ENCODE measurements around the gene KRT8. TPM values are rescaled to one million over a fixed set of nuclear protein-coding genes. Genes with fewer than 3 reads are reported as not detected.
A peak's percentile ranks its signal among the peaks of the same experiment; 100 is the strongest.

Gene KRT8
- total RNA-seq, 2 experiments from 2014 or later: 0.16 to 0.89 TPM

GRCh38 chr12:52867642-52868041 lies 37.2 kb downstream of the KRT8 start:
- H3K27ac ChIP-seq (ENCODE audit: low read depth, low read length, poor library complexity, severe bottlenecking): no peak overlapping the region
- ChIA-PET POLR2A (no interaction called here), CTCF (ENCODE audit: unreplicated experiment) (no interaction called here)
- TF ChIP-seq, protein P1, sequence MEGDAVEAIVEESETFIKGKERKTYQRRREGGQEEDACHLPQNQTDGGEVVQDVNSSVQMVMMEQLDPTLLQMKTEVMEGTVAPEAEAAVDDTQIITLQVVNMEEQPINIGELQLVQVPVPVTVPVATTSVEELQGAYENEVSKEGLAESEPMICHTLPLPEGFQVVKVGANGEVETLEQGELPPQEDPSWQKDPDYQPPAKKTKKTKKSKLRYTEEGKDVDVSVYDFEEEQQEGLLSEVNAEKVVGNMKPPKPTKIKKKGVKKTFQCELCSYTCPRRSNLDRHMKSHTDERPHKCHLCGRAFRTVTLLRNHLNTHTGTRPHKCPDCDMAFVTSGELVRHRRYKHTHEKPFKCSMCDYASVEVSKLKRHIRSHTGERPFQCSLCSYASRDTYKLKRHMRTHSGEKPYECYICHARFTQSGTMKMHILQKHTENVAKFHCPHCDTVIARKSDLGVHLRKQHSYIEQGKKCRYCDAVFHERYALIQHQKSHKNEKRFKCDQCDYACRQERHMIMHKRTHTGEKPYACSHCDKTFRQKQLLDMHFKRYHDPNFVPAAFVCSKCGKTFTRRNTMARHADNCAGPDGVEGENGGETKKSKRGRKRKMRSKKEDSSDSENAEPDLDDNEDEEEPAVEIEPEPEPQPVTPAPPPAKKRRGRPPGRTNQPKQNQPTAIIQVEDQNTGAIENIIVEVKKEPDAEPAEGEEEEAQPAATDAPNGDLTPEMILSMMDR (conservative IDR thresholded peaks at IDR 0.05; ENCODE audit: low read length): no peak
- DNase-seq (ENCODE audit: low spot score): no peak
- no peak overlapping the region for H2AFZ ChIP-seq (ENCODE audit: low read length)
- no peaks in the 10 kb centered on the region for H3K9me3 ChIP-seq (ENCODE audit: low read length)
- no peaks in the 10 kb centered on the region for H3K9me2 ChIP-seq (ENCODE audit: insufficient read depth, low read length)
- no peaks in the 10 kb centered on the region for H3K79me2 ChIP-seq (ENCODE audit: insufficient read depth, low read depth, low read length)
- intact Hi-C loops (cut with micrococcal nuclease; ENCODE audit: unreplicated experiment): loop anchor here (5.0 kb wide), 1 partner anchor 710 kb away; no protein-coding TSS in a partner anchor
- H3K4me3 ChIP-seq (ENCODE audit: low read depth, low read length, poor library complexity, severe bottlenecking): no peak overlapping the region
- no peaks in the 10 kb centered on the region for H3K36me3 ChIP-seq (ENCODE audit: insufficient read depth, low read length)
- H4K20me1 ChIP-seq (ENCODE audit: insufficient read depth, low read length): no peaks in the 10 kb centered on the region
- no peak overlapping the region for H3K4me2 ChIP-seq (ENCODE audit: low read length)
- peaks cover 17% of the 10 kb centered on the region for H3K4me1 ChIP-seq (ENCODE audit: insufficient read depth, low read length, poor library complexity, severe bottlenecking)
- BruUV-seq (replicated peaks): no TSS peak

DNA sequence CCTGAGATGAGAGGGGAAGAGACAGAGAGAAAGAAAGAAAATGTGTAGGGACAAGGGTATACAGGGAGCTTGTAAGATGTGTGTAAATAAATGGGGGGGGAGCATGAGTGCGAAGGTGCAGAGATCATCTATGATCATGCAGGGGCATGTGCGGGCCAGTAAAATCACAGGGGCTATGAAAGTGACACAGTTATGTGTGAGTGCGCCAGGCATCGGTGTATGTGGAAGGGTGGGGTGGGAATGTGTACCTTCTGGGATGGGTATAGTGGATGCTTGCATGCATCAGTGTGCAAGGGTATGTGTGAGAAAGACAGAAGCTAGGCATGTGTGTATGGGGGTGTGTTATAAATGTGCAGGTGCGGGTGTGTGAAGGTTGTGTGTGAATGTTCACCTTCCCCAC lies 37.7 kb downstream of the KRT8 start:
- no peaks in the 10 kb centered on the region for H3K36me3 ChIP-seq (ENCODE audit: insufficient read depth, low read length)
- no peak overlapping the region for H3K4me2 ChIP-seq (ENCODE audit: low read length)
- BruUV-seq (replicated peaks): no TSS peak
- intact Hi-C loops (cut with micrococcal nuclease; ENCODE audit: unreplicated experiment): loop anchor here (5.0 kb wide), 1 partner anchor 710 kb away; no protein-coding TSS in a partner anchor
- no peaks in the 10 kb centered on the region for H3K9me2 ChIP-seq (ENCODE audit: insufficient read depth, low read length)
- no peak overlapping the region for H3K27ac ChIP-seq (ENCODE audit: low read depth, low read length, poor library complexity, severe bottlenecking)
- no peak overlapping the region for H2AFZ ChIP-seq (ENCODE audit: low read length)
- no peaks in the 10 kb centered on the region for H3K79me2 ChIP-seq (ENCODE audit: insufficient read depth, low read depth, low read length)
- CTCF ChIA-PET (ENCODE audit: unreplicated experiment): no interaction called here
- POLR2A ChIA-PET: no interaction called here
- H4K20me1 ChIP-seq (ENCODE audit: insufficient read depth, low read length): no peaks in the 10 kb centered on the region
- H3K4me3 ChIP-seq (ENCODE audit: low read depth, low read length, poor library complexity, severe bottlenecking): no peak overlapping the region
- peaks cover 17% of the 10 kb centered on the region for H3K4me1 ChIP-seq (ENCODE audit: insufficient read depth, low read length, poor library complexity, severe bottlenecking)
- DNase-seq (ENCODE audit: low spot score): no peak
- TF ChIP-seq EZH2phosphoT487 (IDR thresholded peaks at IDR 0.05; ENCODE audit: borderline replicate concordance, low read depth, low read length): no peak
- TF ChIP-seq, protein P1 (conservative IDR thresholded peaks at IDR 0.05; ENCODE audit: low read length): no peak
- no peaks in the 10 kb centered on the region for H3K9me3 ChIP-seq (ENCODE audit: low read length)

- no peaks in the 10 kb centered on the region for H3K36me3 ChIP-seq (ENCODE audit: insufficient read depth, low read length)
- no peak overlapping the region for H3K4me2 ChIP-seq (ENCODE audit: low read length)
- no peak overlapping the region for H2AFZ ChIP-seq (ENCODE audit: low read length)
- H3K9me3 ChIP-seq (ENCODE audit: low read length): no peaks in the 10 kb centered on the region
- ChIA-PET POLR2A (no interaction called here), CTCF (ENCODE audit: unreplicated experiment) (no interaction called here)
- BruUV-seq (replicated peaks): no TSS peak
- H3K79me2 ChIP-seq (ENCODE audit: insufficient read depth, low read depth, low read length): no peaks in the 10 kb centered on the region
- H4K20me1 ChIP-seq (ENCODE audit: insufficient read depth, low read length): no peaks in the 10 kb centered on the region
- no peak overlapping the region for H3K4me3 ChIP-seq (ENCODE audit: low read depth, low read length, poor library complexity, severe bottlenecking)
- no peaks in the 10 kb centered on the region for H3K9me2 ChIP-seq (ENCODE audit: insufficient read depth, low read length)
- no peak for TF ChIP-seq EZH2phosphoT487 (IDR thresholded peaks at IDR 0.05; ENCODE audit: borderline replicate concordance, low read depth, low read length)
- TF ChIP-seq, protein P1 (conservative IDR thresholded peaks at IDR 0.05; ENCODE audit: low read length): peak; percentile 83
- peak; percentile 25 for DNase-seq (ENCODE audit: low spot score)
- H3K27ac ChIP-seq (ENCODE audit: low read depth, low read length, poor library complexity, severe bottlenecking): no peak overlapping the region
- peaks cover 12% of the 10 kb centered on the region for H3K4me1 ChIP-seq (ENCODE audit: insufficient read depth, low read length, poor library complexity, severe bottlenecking)
- intact Hi-C loops (cut with micrococcal nuclease; ENCODE audit: unreplicated experiment): loop anchor here (5.0 kb wide), 1 partner anchor 708 kb away; no protein-coding TSS in a partner anchor
These were observed 39.6 kb downstream of the KRT8 start for GRCh38 chr12:52865090-52865944.

Measured in OCI-LY7 (cell line).